ENCODE data around the gene PRM1.

The PRM1 gene

DNA sequence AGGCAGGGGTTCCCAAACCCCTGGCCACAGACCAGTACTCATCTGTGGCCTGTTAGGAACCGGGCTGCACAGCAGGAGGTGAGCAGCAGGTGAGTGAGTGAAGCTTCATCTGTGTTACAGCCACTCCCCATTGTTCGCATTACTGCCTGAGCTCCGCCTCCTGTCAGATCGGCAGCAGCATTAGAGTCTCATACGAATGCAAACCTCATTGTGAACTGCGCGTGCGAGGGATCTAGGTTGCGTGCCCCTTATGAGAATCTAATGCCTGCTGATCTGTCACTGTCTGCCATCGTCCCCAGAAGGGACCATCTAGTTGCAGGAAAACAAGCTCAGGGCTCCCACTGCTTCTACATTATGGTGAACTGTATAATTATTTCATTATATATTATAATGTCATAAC lies 39.0 kb upstream of the PRM1 start:
- H3K36me3 Mint-ChIP-seq (ENCODE audit: low read depth) = peaks cover 2% of the 10 kb centered on the region

GRCh38 chr16:11319529-11320146 lies 38.5 kb upstream of the PRM1 start:
- H3K4me3 Mint-ChIP-seq = no peak overlapping the region
- H3K9me3 Mint-ChIP-seq = no peaks in the 10 kb centered on the region
- peaks cover 2% of the 10 kb centered on the region for H3K36me3 Mint-ChIP-seq (ENCODE audit: low read depth)
- no peaks in the 10 kb centered on the region for H3K27me3 Mint-ChIP-seq (ENCODE audit: low read depth)
- H3K4me1 Mint-ChIP-seq (ENCODE audit: low read depth) = peaks cover 18% of the 10 kb centered on the region
- no peak overlapping the region for H3K27ac Mint-ChIP-seq

More for the DNA sequence above, 39.0 kb upstream of the PRM1 start:
- Mint-ChIP-seq H3K4me1 (ENCODE audit: low read depth) (peaks cover 23% of the 10 kb centered on the region), H3K27ac (no peak overlapping the region), H3K9me3 (no peaks in the 10 kb centered on the region), H3K4me3 (no peak overlapping the region), H3K27me3 (ENCODE audit: low read depth) (no peaks in the 10 kb centered on the region)

- Mint-ChIP-seq H3K27ac (no peak overlapping the region), H3K27me3 (ENCODE audit: low read depth) (no peaks in the 10 kb centered on the region), H3K9me3 (no peaks in the 10 kb centered on the region), H3K4me1 (ENCODE audit: low read depth) (peaks cover 22% of the 10 kb centered on the region), H3K4me3 (no peak overlapping the region), H3K36me3 (ENCODE audit: low read depth) (peaks cover 2% of the 10 kb centered on the region)
Measured at GRCh38 chr16:11318817-11319216, 37.7 kb upstream of the PRM1 start.

DNA sequence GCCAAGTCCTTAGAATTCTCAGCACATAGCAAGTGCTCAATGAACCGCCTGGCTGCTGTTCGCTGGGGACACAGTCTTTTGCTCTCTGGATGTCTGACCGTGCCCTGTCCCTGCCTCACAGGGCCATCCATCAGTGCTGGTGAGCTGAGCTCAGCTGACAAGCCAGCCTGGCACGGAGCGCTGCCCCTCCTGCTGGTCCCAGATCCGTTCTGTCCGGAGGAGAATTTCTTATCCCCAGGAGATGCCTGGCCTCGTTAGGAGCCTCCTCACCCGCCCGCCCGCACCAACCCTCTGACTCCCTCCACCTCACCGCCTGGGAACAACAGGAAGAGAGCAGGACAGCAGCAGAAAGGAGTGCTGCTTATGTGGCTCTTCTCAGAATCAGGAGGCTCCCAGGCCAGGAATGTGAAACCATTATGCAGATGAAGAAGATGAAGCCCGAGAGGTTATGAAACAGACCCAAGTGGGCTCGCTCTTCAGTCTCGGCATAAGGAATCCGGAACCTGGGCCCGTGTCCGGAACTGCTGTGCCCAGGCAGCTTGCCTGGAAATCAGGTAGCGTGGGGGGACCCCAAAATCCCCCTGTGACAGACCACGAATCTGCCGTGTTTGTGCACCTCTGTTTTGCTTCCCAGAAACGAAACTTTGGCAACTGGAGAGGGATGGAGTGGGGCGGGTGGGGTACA lies 35.3 kb upstream of the PRM1 start:
- no peaks in the 10 kb centered on the region for H3K36me3 Mint-ChIP-seq (ENCODE audit: low read depth)
- H3K4me3 Mint-ChIP-seq = no peak overlapping the region
- peaks cover 36% of the 10 kb centered on the region for H3K4me1 Mint-ChIP-seq (ENCODE audit: low read depth)
- H3K27me3 Mint-ChIP-seq (ENCODE audit: low read depth) = no peaks in the 10 kb centered on the region
- no peaks in the 10 kb centered on the region for H3K9me3 Mint-ChIP-seq
- peak overlapping the region; percentile 5 for H3K27ac Mint-ChIP-seq

GRCh38 chr16:11315510-11315909 lies 34.4 kb upstream of the PRM1 start:
- Mint-ChIP-seq H3K4me3 (no peak overlapping the region), H3K27ac (no peak overlapping the region), H3K36me3 (ENCODE audit: low read depth) (no peaks in the 10 kb centered on the region), H3K4me1 (ENCODE audit: low read depth) (peaks cover 44% of the 10 kb centered on the region), H3K27me3 (ENCODE audit: low read depth) (no peaks in the 10 kb centered on the region), H3K9me3 (no peaks in the 10 kb centered on the region)

DNA sequence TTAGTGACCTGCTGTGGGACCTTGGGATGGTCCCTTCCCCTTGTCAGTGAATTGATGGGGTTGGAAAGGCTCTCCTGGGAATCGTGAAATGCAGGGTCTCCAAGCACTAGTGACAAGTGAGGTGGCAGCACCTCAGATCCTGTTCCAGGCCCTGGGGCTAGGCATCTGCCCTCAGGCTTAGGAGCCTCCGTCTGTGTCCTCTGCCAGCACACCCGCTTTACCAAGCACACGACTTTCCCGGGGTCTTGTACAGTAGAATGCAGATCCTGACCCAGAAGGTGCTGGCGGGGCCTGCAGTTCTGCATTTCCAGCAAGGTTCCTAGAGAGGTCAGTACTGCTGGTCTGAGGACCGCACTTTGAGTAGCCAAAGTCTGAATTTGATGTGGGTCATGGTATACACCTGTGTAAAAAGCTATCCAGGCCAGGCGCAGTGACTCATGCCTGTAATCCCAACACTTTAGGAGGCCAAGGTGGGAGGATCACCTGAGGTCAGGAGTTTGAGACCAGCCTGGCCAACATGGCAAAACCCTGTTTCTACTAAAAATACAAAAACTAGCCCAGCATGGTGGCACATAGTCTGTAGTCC lies 33.3 kb upstream of the PRM1 start:
- Mint-ChIP-seq H3K27ac (no peak overlapping the region), H3K9me3 (no peaks in the 10 kb centered on the region), H3K4me3 (no peak overlapping the region), H3K4me1 (ENCODE audit: low read depth) (peaks cover 49% of the 10 kb centered on the region), H3K36me3 (ENCODE audit: low read depth) (peaks cover 2% of the 10 kb centered on the region), H3K27me3 (ENCODE audit: low read depth) (no peaks in the 10 kb centered on the region)

DNA sequence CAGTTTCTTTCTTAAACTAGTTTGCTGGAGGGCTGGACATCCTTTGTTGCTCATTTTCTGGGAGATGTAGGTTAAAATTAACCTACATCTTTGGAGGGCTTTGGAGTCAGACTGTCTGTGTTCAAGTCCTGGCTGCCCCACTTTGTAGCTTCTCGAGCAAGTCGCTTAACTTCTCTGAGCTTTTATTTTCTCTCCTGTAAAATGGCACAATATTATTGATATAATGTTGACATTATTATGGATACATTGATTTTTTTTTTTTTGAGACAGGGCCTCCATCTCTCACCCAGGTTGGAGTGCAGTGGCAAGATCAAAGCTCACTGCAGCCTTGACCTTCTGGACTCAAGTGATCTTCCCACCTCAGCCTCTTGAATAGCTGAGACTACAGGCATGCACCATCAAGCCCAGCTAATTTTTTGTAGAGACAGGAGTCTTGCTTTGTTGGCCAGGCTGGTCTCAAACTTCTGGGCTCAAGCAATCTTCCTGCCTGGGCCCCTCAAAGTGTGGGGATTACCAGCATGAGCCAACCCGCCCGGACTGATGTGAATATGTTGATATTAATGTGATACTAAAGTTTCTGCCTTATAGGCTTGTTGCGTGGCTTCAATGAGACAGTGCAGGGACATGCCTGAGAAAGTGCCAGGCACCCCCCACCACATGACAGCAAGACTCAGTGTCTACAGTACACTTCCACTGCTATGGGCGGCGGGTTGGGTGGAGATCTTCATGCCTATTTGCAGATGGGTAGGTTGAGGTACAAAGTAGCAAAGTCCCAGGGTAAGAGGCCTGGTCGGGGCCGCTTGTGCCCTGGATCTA lies 32.6 kb upstream of the PRM1 start:
- peaks cover 47% of the 10 kb centered on the region for H3K4me1 Mint-ChIP-seq (ENCODE audit: low read depth)
- peak overlapping the region; percentile 1 for H3K4me3 Mint-ChIP-seq
- H3K27me3 Mint-ChIP-seq (ENCODE audit: low read depth) = no peaks in the 10 kb centered on the region
- peak overlapping the region; percentile 24 for H3K27ac Mint-ChIP-seq
- peaks cover 2% of the 10 kb centered on the region for H3K36me3 Mint-ChIP-seq (ENCODE audit: low read depth)
- H3K9me3 Mint-ChIP-seq = no peaks in the 10 kb centered on the region

GRCh38 chr16:11312718-11313492 lies 31.8 kb upstream of the PRM1 start:
- Mint-ChIP-seq H3K36me3 (ENCODE audit: low read depth) (peaks cover 2% of the 10 kb centered on the region), H3K4me1 (ENCODE audit: low read depth) (peaks cover 49% of the 10 kb centered on the region), H3K27me3 (ENCODE audit: low read depth) (no peaks in the 10 kb centered on the region), H3K9me3 (no peaks in the 10 kb centered on the region), H3K27ac (peak overlapping the region; percentile 73), H3K4me3 (peak overlapping the region; percentile 71)

DNA sequence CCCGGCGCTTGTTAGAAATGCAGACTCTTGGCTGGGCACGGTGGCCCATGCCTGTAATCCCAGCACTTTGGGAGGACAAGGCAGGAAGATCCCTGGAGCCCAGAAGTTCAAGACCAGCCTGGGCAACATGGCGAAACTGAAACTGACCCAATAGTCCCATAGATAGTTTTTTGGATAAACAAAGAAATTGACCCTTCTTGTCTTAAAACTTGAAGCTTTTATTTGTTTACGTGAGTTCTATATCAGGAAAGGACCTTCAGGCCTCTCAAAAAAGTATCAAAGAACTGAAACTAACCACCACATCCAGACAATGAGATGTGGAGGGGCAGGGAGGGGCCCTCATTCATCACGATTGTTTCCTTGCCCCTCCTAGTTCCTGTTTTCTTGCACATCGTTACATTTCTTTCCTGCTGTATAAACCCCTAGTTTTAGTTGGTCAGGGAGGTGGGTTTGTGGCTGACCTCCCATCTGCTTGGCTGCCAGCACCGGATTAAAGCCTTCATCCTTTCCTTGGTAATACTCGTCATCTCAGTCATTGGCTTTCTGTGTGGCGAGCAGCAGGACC lies 29.9 kb upstream of the PRM1 start:
- H3K27me3 Mint-ChIP-seq (ENCODE audit: low read depth) = no peaks in the 10 kb centered on the region
- H3K9me3 Mint-ChIP-seq = no peaks in the 10 kb centered on the region
- H3K36me3 Mint-ChIP-seq (ENCODE audit: low read depth) = peaks cover 2% of the 10 kb centered on the region
- peaks cover 46% of the 10 kb centered on the region for H3K4me1 Mint-ChIP-seq (ENCODE audit: low read depth)
- H3K27ac Mint-ChIP-seq = peak overlapping the region; percentile 95
- H3K4me3 Mint-ChIP-seq = peak overlapping the region; percentile 51

- Mint-ChIP-seq H3K36me3 (ENCODE audit: low read depth) (peaks cover 2% of the 10 kb centered on the region), H3K9me3 (no peaks in the 10 kb centered on the region), H3K27me3 (ENCODE audit: low read depth) (no peaks in the 10 kb centered on the region), H3K4me1 (ENCODE audit: low read depth) (peaks cover 45% of the 10 kb centered on the region), H3K27ac (peak overlapping the region; percentile 95), H3K4me3 (peak overlapping the region; percentile 51)
Measured at GRCh38 chr16:11310634-11310977, 29.5 kb upstream of the PRM1 start.

DNA sequence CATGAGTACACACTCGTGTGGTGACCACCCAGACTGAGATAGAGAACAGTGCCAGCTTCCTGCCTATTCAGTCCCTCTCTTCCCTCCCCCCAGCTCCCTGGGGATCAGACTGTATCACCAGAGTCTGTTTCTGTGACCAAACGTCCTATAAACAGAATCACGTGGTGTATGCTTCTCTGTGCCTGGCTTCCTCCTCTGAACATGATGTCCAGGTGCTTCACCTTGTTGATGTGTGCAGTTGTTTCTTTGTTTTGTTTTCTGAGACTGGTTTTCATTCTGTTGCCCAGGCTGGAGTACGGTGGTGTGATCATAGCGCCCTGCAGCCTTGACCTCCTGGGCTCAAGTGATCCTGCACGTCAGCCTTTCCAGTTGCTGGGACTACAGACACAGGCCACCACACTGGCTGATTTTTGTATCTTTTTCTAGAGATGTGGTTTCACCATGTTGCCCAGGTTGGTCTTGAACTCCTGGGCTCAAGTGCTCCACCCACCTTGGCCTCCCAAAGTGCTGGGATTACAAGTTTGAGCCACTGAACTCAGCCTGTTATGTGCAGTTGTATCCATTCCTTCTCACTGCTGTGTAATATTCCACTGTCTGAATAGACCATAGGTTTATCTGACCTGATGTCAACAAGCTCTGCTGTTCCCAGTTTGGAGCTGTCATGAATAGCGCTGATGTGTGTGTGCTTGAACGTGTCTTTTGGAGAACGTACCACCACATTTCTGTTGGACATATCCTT lies 28.9 kb upstream of the PRM1 start:
- H3K4me3 Mint-ChIP-seq = no peak overlapping the region
- H3K9me3 Mint-ChIP-seq = no peaks in the 10 kb centered on the region
- no peaks in the 10 kb centered on the region for H3K27me3 Mint-ChIP-seq (ENCODE audit: low read depth)
- H3K4me1 Mint-ChIP-seq (ENCODE audit: low read depth) = peaks cover 45% of the 10 kb centered on the region
- H3K36me3 Mint-ChIP-seq (ENCODE audit: low read depth) = peaks cover 2% of the 10 kb centered on the region
- H3K27ac Mint-ChIP-seq = peak overlapping the region; percentile 95

GRCh38 chr16:11308493-11309283 lies 27.6 kb upstream of the PRM1 start:
- Mint-ChIP-seq H3K4me3 (no peak overlapping the region), H3K27me3 (ENCODE audit: low read depth) (peaks cover 4% of the 10 kb centered on the region), H3K4me1 (ENCODE audit: low read depth) (peaks cover 40% of the 10 kb centered on the region), H3K27ac (no peak overlapping the region), H3K36me3 (ENCODE audit: low read depth) (peaks cover 2% of the 10 kb centered on the region), H3K9me3 (no peaks in the 10 kb centered on the region)
